GM13976 (cell line): ENCODE measurements around the gene CYTH3.
A peak's percentile ranks its signal among the peaks of the same experiment; 100 is the strongest.
"Not testable (repeated sequence)": the region's sequence is repeated elsewhere in the genome, so short reads cannot be mapped to it uniquely, and the experiment has no call there.

ENCODE experiments used
- DNase-seq: peaks from one replicate; pipeline ENCODE4 v3.0.0; 2012; ENCODE audit warnings: low spot score
- CTCF ChIP-seq: IDR thresholded peaks from 2 replicates; pipeline ENCODE4 v1.5.1; 2012; ENCODE audit warnings: borderline replicate concordance, mild to moderate bottlenecking; ENCODE audit not compliant: insufficient read depth; ENCODE audit errors: extremely low read depth, missing control alignments, control extremely low read depth
- in situ Hi-C: fragments of 300-500 bp; cut with MboI; formaldehyde crosslinking; loops from one replicate; pipeline ENCODE4 v1.12.0; 2022; ENCODE audit warnings: low sequenced_read_pairs, mixed read lengths, inconsistent platforms; ENCODE audit not compliant: unreplicated experiment

Gene CYTH3

GRCh38 chr7:6235029-6235871 lies 37.2 kb downstream of the CYTH3 start:
- DNase-seq: no peak
- TF ChIP-seq CTCF: no peak
- in situ Hi-C loops: no loop called here

- TF ChIP-seq CTCF: no peak
- in situ Hi-C loops: no loop called here
- DNase-seq: peak; percentile 56
Observed at GRCh38 chr7:6234384-6234783, 38.0 kb downstream of the CYTH3 start.

GRCh38 chr7:6232534-6232933 lies 39.9 kb downstream of the CYTH3 start:
- in situ Hi-C loops: no loop called here
- TF ChIP-seq CTCF: no peak
- no peak for DNase-seq

- DNase-seq: no peak
- no peak for TF ChIP-seq CTCF
- in situ Hi-C loops: no loop called here
Observed at GRCh38 chr7:6232116-6232515, 40.3 kb downstream of the CYTH3 start.

GRCh38 chr7:6231184-6231583 lies 41.2 kb downstream of the CYTH3 start:
- TF ChIP-seq CTCF: no peak
- DNase-seq: no peak
- in situ Hi-C loops: no loop called here

GRCh38 chr7:6229284-6229683 lies 43.1 kb downstream of the CYTH3 start:
- DNase-seq, in situ Hi-C loops: not testable (repeated sequence)

- no peak for TF ChIP-seq CTCF
- in situ Hi-C loops: no loop called here
- DNase-seq: peak; percentile 72
Observed at GRCh38 chr7:6228361-6229229, 43.8 kb downstream of the CYTH3 start.
